AG10803 (cell line): Measurements from ENCODE around the gene ONECUT1.

Source experiments
- DNase-seq: peaks from one replicate; pipeline ENCODE4 v3.0.0; 2010; ENCODE audit warnings: low read depth
- H3K4me3 ChIP-seq: 2 replicates; pipeline ENCODE4 v1.5.1; 2011; ENCODE audit warnings: mild to moderate bottlenecking, low read length, control low read depth
- CTCF ChIP-seq: conservative IDR thresholded peaks from 2 replicates; pipeline ENCODE4 v1.5.1; 2011; ENCODE audit warnings: mild to moderate bottlenecking, low read length, control low read depth, inconsistent platforms

Gene ONECUT1

GRCh38 chr15:52789008-52789600, 1.0 kb downstream of the ONECUT1 start:
- H3K4me3 ChIP-seq, result no peak overlapping the region
- no peak for TF ChIP-seq CTCF
- no peak for DNase-seq

- no peak overlapping the region for H3K4me3 ChIP-seq
- TF ChIP-seq CTCF, result no peak
- no peak for DNase-seq
Measured at GRCh38 chr15:52788099-52788986, 1.8 kb downstream of the ONECUT1 start.

- TF ChIP-seq CTCF, result no peak
- no peak for DNase-seq
- no peak overlapping the region for H3K4me3 ChIP-seq
Measured at GRCh38 chr15:52787549-52788098, 2.5 kb downstream of the ONECUT1 start.

GRCh38 chr15:52787123-52787503, 3.0 kb downstream of the ONECUT1 start:
- H3K4me3 ChIP-seq, result no peak overlapping the region
- no peak for DNase-seq
- TF ChIP-seq CTCF, result no peak

GRCh38 chr15:52786436-52787122, 3.6 kb downstream of the ONECUT1 start:
- no peak for TF ChIP-seq CTCF
- no peak overlapping the region for H3K4me3 ChIP-seq

GRCh38 chr15:52785672-52786406, 4.3 kb downstream of the ONECUT1 start:
- no peak for DNase-seq
- TF ChIP-seq CTCF, result no peak
- no peak overlapping the region for H3K4me3 ChIP-seq

More at GRCh38 chr15:52786436-52787122, 3.6 kb downstream of the ONECUT1 start:
- DNase-seq, result no peak
